GM21390 (cell line): ENCODE measurements around the gene GRK6.

ENCODE experiments used
- ATAC-seq: cut with Tn5 transposase; IDR thresholded peaks from one replicate; pipeline ENCODE4 v1.9.1; 2021; ENCODE audit not compliant: unreplicated experiment

The GRK6 gene

GRCh38 chr5:177452688-177453638, 26.5 kb downstream of the GRK6 start:
- ATAC-seq: no peak

- no peak for ATAC-seq
These were observed 27.4 kb downstream of the GRK6 start for GRCh38 chr5:177453852-177454396.

DNA sequence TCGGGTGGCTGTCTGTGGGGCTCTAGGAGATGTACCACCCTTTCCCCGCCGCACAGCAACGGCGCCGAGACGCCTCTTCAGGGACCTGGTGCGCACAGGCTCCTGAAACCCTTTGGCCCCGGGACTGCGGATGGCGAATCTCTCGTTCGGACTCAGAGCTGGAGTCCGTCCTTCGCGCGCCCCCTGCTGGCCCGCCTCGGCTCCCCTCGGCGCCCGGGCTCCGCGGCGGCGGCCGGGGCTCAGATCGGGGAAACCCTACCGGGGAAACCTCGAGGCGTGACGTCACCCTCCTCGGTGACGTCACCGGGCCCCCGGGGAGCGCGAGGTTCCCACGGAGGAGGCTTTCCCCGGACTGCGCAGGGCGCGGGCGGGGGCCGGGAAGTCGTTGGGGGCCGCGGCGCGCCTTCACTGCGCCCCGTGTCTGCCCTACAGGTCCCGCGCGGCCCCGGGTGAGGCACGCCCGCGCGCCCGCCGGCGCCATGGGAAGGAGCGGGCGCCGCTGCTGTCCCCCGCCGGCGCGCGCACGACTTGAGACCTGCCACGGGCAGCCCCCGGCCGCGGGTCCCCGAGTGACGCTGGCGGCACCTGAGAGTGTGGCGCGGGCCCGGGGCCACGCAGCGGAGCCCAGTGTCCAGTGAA, 28.0 kb downstream of the GRK6 start:
- peak; percentile 42 for ATAC-seq

DNA sequence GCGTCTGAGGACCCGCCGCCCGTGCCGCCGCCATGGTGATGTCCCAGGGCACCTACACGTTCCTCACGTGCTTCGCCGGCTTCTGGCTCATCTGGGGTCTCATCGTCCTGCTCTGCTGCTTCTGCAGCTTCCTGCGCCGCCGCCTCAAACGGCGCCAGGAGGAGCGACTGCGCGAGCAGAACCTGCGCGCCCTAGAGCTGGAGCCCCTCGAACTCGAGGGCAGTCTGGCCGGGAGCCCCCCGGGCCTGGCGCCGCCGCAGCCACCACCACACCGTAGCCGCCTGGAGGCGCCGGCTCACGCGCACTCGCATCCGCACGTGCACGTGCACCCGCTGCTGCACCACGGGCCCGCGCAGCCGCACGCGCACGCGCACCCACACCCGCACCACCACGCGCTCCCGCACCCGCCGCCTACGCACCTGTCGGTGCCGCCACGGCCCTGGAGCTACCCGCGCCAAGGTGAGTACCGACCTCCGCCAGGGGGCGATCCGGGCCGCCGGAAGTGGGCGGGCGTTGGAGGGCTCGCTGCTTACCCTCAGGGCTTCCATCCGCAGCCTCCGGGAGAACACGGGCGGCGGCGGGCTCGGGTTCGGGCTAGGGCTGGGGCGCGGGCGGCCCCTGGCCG, 28.7 kb downstream of the GRK6 start:
- peak; percentile 52 for ATAC-seq

DNA sequence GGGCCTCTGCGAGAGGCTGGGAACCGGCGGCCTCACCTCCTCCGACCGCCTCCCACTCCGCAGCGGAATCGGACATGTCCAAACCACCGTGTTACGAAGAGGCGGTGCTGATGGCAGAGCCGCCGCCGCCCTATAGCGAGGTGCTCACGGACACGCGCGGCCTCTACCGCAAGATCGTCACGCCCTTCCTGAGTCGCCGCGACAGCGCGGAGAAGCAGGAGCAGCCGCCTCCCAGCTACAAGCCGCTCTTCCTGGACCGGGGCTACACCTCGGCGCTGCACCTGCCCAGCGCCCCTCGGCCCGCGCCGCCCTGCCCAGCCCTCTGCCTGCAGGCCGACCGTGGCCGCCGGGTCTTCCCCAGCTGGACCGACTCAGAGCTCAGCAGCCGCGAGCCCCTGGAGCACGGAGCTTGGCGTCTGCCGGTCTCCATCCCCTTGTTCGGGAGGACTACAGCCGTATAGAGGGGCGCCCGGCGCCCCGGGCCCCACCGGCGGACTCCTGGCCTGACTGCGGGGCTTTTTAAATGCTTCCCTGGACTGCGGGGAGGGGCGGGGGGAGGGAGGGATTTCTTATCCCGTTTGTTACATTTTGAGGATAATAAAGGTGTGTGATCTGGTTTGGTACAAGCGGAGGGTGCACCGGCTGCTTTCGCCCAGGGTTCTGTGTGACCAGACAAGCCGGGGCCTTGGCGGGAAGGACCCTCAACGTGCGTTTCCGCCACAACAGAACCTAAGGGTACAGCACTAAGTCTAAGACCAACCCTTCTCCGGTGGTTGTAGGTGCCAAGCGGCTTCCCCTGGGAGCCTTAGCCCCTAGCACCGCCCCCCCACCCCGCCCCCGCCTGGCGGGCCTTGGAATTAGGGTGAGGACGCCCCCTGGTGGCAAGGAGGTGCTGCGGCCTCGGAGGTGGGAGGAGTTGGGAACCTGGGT, 29.4 kb downstream of the GRK6 start:
- peak; percentile 10 for ATAC-seq

- ATAC-seq: no peak
These were observed 30.1 kb downstream of the GRK6 start for GRCh38 chr5:177456591-177456964.

DNA sequence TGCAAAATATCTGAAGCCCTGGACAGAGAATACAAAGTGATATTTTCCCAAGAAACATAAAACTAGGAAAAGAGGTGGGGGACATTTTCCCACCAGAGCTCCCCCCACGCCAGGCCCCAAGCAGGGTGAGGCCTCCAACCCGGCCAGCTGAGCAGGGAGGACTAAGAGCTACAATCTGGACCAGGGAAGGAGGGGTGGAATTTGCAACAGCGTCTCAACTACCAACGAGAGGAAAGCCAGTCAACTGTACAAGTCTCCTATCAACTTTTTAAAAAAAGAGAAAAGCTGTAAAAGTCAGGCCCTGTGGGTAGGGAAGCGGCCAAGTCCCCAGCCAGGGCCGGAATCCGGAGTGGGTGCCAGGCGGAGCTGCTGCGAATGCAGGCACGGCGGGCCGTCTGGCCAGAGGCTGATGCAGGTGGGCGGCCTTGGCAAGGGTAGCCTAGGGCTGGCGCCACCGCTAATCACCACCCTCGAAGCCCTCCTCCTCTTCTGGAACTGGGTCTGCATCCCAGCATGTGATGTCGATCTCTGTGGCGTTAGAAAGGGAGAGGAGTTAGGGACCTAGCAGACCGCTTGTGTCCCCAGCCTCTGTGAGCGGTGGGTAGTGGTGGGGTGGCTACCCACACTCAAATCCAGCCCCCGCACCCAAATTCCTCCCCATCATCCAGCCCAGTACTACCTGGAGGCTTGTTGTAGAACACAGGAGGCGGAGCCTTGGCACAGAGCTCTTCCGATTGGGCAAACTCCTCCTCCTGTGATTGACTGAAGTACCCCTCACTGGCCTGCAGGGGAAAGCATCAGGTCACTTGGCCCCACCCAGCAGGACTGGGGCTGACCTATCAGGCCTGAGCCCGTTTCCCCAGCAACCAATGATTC, 30.7 kb downstream of the GRK6 start:
- ATAC-seq: peak; percentile 43

DNA sequence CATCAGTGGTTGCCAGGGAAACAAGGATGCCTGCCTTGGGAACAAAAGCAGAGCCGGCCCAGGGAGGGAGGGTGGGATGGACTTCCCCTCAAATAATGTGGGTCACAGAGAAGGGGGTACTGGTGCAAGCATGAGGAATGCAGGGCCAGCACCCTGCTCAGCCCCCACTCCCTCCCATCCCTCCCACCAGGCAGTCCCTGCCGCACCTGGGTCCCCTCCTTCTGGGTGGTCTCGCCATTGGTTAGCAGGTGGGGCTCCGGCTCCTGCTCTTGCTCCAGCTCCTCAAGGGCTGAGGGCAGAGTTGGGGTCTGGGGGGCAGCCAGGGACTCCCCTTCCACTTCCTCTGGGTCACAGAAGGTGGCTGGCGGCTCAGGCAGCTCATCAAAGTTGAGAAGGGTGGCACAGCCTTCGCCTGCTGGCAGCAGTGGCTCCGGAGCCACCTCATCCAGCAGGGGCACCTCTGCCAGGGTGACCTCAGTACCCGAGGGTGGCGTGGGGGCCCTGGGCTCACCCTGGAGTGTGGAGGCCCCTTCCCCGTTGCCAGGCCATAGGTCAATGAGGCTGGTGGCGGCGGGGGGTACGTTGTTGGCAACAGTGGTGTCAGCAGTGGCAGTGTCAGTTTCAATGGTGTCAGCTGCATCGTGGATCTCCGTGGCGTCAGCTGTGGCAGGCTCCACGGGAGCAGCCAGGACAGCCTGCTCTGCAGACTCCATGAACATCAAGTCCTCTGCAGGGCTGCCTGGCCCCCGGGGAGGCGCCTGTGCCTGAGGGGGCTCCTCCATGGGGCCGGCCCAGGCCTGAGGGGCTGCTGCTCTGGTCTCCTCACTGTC, 31.6 kb downstream of the GRK6 start:
- ATAC-seq: no peak

- ATAC-seq: no peak
These were observed 32.5 kb downstream of the GRK6 start for GRCh38 chr5:177458912-177459350.

- ATAC-seq: no peak
These were observed 32.9 kb downstream of the GRK6 start for GRCh38 chr5:177459357-177459756.

DNA sequence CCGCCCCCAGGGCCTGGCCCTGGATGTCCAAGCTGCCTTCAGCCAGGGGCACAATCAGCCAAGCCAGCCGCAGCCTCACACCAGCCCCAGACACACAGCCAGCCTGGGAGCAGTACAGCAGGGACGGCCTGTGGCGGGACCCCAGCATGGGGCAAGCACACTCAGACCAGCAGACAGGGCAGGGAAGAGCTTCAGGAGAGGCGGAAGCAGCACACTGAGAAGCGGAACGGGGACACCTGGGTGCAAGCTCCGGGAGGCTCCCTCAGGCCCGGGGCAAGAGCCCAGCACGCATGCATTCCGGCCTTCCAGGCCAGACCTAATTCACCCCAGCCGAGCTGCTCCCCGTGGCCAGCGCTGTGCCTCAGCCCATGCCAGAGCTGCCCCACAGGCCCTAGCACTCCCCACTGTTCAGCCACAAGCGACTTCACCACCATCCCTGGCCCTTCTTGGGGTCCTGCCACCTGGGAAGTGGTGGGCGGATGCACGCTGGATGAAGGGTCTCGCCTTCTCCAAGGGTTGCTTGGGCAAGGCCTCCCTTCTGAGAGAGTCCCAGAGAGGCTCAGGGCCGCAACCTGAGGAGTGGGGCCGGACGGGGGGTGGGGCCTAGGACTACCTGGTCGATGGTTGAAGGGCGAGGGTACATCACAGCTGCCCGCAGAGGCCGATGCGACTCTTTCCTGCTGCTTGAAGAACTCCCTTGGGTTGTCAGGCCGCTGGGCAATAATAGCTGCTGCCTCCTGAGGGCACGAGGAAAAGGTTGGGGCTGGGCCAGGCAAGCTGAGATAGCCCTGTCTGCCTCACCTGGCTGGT, 33.5 kb downstream of the GRK6 start:
- no peak for ATAC-seq

- ATAC-seq: no peak
These were observed 35.7 kb downstream of the GRK6 start for GRCh38 chr5:177462021-177462670.

- no peak for ATAC-seq
These were observed 38.6 kb downstream of the GRK6 start for GRCh38 chr5:177465044-177465443.

DNA sequence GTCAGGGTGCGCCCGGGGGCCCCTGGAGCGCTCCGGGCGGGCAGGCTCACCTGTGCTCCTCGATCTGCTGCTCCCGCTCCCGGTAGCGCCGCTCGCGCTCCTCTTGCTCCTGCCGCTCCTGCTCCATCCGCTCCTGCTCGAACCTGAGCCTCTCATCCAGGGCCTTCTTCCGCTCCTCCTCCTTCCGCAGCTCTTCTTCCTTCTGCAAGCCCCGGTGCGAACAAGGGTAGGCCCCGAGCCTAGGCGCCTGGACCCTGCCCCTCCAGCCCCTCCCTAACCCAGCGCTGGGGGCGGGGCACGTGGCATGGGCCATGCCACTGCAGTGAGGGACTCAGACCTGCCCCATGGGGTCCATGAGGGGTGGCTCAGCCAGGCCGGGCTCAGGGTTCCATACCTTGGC, 40.4 kb downstream of the GRK6 start:
- no peak for ATAC-seq

DNA sequence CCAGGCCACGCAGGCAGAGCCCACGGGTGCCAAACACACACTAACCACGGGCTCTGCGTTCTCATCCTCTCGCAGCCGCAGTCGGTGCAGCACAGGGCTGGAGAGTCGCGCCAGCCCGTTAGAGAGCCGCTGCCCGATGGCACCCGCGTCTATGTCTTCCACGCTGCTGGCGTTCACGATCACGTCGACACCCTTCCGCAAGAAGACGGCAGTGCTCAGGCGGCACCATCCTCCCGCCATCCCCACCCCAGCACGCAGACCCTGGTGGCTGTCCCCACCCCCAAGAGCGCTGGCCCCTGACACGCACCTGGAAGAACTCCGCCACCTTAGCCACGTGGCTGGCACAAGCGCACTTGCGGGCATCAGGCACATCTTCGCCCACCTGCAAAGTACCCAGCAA, 41.0 kb downstream of the GRK6 start:
- ATAC-seq: no peak

DNA sequence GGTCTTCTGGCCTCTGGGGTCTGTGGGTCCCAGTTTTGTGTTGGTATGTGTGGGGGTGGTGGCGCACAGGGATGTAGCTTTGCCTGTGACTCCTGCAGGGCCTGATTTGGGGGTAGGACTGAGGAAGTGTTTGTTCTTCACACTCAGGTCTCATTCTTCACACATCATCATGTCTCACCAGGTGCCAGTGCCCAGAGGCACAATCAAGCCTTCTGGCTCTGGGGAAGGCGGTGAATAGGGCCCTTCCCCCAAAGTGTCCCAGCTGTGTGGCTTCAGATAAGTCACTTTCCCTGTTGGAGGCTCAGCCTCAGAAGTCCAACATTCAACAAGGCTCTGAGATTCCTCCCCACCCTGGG, 41.8 kb downstream of the GRK6 start:
- no peak for ATAC-seq
